HG03108 (cell line): ENCODE results near the gene RFXANK.
"Not testable (repeated sequence)": the region's sequence is repeated elsewhere in the genome, so short reads cannot be mapped to it uniquely, and the experiment has no call there.

ENCODE experiments used
- ATAC-seq: cut with Tn5 transposase; IDR thresholded peaks from one replicate; pipeline ENCODE4 v1.9.1; 2021; ENCODE audit warnings: moderate library complexity; ENCODE audit not compliant: unreplicated experiment

Gene RFXANK

GRCh38 chr19:19192078-19192882, at the start of gene RFXANK, which contains the start of gene BORCS8:
TSS of gene RFXANK (plus strand) at chr19:19192258. CDS start at chr19:19193947, 1,689 bp downstream.
TSS of gene BORCS8 (minus strand) at chr19:19192152. CDS start at chr19:19192117, 35 bp downstream.
- ATAC-seq = peak; percentile 86

GRCh38 chr19:19142347-19142746, 49.7 kb upstream of the RFXANK start:
- ATAC-seq = no peak

- no peak for ATAC-seq
Observed at GRCh38 chr19:19145281-19145680, 46.8 kb upstream of the RFXANK start.

GRCh38 chr19:19145684-19146608, 46.1 kb upstream of the RFXANK start:
- no peak for ATAC-seq

GRCh38 chr19:19146865-19147264, 45.2 kb upstream of the RFXANK start:
- no peak for ATAC-seq

GRCh38 chr19:19147344-19147743, 44.7 kb upstream of the RFXANK start:
- ATAC-seq = no peak

- not testable (repeated sequence) for ATAC-seq
Observed at GRCh38 chr19:19148504-19148903, 43.6 kb upstream of the RFXANK start.

GRCh38 chr19:19149435-19149834, 42.6 kb upstream of the RFXANK start:
- ATAC-seq = no peak

GRCh38 chr19:19151418-19151817, 40.6 kb upstream of the RFXANK start:
- ATAC-seq = no peak

- ATAC-seq = no peak
Observed at GRCh38 chr19:19152668-19153384, 39.2 kb upstream of the RFXANK start.

- no peak for ATAC-seq
Observed at GRCh38 chr19:19154768-19155494, 37.1 kb upstream of the RFXANK start.

- ATAC-seq = peak; percentile 52
Observed at GRCh38 chr19:19155495-19156219, 36.4 kb upstream of the RFXANK start.

- ATAC-seq = no peak
Observed at GRCh38 chr19:19157808-19158207, 34.2 kb upstream of the RFXANK start.

GRCh38 chr19:19159534-19159933, 32.5 kb upstream of the RFXANK start:
- no peak for ATAC-seq

- ATAC-seq = no peak
Observed at GRCh38 chr19:19160461-19161035, 31.5 kb upstream of the RFXANK start.

- ATAC-seq = no peak
Observed at GRCh38 chr19:19162495-19162894, 29.6 kb upstream of the RFXANK start.

GRCh38 chr19:19165396-19165795, 26.7 kb upstream of the RFXANK start:
- ATAC-seq = no peak

GRCh38 chr19:19167612-19168011, 24.4 kb upstream of the RFXANK start:
- ATAC-seq = no peak
